Spleen (tissue), 7 donors: ENCODE results near the gene CCRL2.

ENCODE experiments used
- CTCF ChIP-seq, 11 experiments: fragments of 200-600 bp in 7 of 11; fragments of 450-650 bp in 4 of 11; sonication (generic) in 4 of 11; IDR thresholded peaks in 8 of 11; conservative IDR thresholded peaks in 3 of 11; 1 replicate in 7 of 11; 2 replicates in 4 of 11; pipeline versions ENCODE4 v1.4.0 to v1.8.0; 2016 to 2021; ENCODE audit warnings: antibody characterized with exemption in 11 of 11, inconsistent platforms in 4 of 11, mild to moderate bottlenecking in 1 of 11
- POLR2A ChIP-seq, 3 donors: fragments of 450-650 bp; IDR thresholded peaks; one replicate each; pipeline ENCODE4 v1.5.1; 2017; ENCODE audit warnings: antibody characterized with exemption in 3 of 3, mild to moderate bottlenecking in 1 of 3
- donor health status: DM: no; HTN: no; CAD: no; lungs with moderate emphysema.
- donor health status: DM: no; HTN: no; CAD: no.
- donor health status: DM: no; HTN: no; CAD: no.

GRCh38 chr3:46375814-46376213, 31.2 kb upstream of the CCRL2 start:
- TF ChIP-seq CTCF (IDR thresholded peaks at IDR 0.05 in 8 of 11, conservative IDR thresholded peaks at IDR 0.05 in 3 of 11) = no peak
- no peak for TF ChIP-seq POLR2A (IDR thresholded peaks at IDR 0.05)
